GM12875 (cell line): ENCODE data around the gene LNX2.

Experiments
- H3K4me3 ChIP-seq: one replicate; pipeline ENCODE4 v1.5.1; 2011; ENCODE audit warnings: low read depth, low read length, control low read depth
- CTCF ChIP-seq: IDR thresholded peaks from 2 replicates; pipeline ENCODE4 v1.5.1; 2011; ENCODE audit warnings: low read depth, mild to moderate bottlenecking, control low read depth, inconsistent platforms, low read length, moderate library complexity, borderline replicate concordance; ENCODE audit not compliant: insufficient read depth

LNX2 gene

GRCh38 chr13:27587095-27587746 is 33.1 kb downstream of the LNX2 start:
- no peak overlapping the region for H3K4me3 ChIP-seq
- no peak for TF ChIP-seq CTCF

- no peak overlapping the region for H3K4me3 ChIP-seq
- no peak for TF ChIP-seq CTCF
These were observed 36.7 kb downstream of the LNX2 start for GRCh38 chr13:27583645-27584044.

GRCh38 chr13:27578121-27579030 is 42.0 kb downstream of the LNX2 start:
- H3K4me3 ChIP-seq: no peak overlapping the region
- TF ChIP-seq CTCF: no peak

- no peak overlapping the region for H3K4me3 ChIP-seq
- no peak for TF ChIP-seq CTCF
These were observed 45.7 kb downstream of the LNX2 start for GRCh38 chr13:27574661-27575060.

- no peak overlapping the region for H3K4me3 ChIP-seq
- no peak for TF ChIP-seq CTCF
These were observed 47.1 kb downstream of the LNX2 start for GRCh38 chr13:27573265-27573664.

- no peak overlapping the region for H3K4me3 ChIP-seq
- TF ChIP-seq CTCF: no peak
These were observed 48.0 kb downstream of the LNX2 start for GRCh38 chr13:27572234-27572901.
